ENCODE data around the gene HEMGN. TPM values are rescaled to one million over a fixed set of nuclear protein-coding genes. Genes with fewer than 3 reads are reported as not detected.

Gene HEMGN
- total RNA-seq, 1 donor from 2014 or later, result not detected

- TF ChIP-seq CTCF (IDR thresholded peaks at IDR 0.05; ENCODE audit: insufficient read depth, low read length, poor library complexity, severe bottlenecking), result peak; percentile 47
- H3K27me3 ChIP-seq (ENCODE audit: control insufficient read depth, insufficient read depth, low read length), result no peaks in the 10 kb centered on the region
- no peaks in the 10 kb centered on the region for H3K36me3 ChIP-seq (ENCODE audit: control insufficient read depth, insufficient read depth, low read length)
- DNase-seq (ENCODE audit: low read depth), result peak; percentile 38
- H3K4me3 ChIP-seq (ENCODE audit: low read depth, low read length), result peak within 1 kb of the TSS; percentile 73
Observed at GRCh38 chr9:97982683-97983588, 45.0 kb upstream of the HEMGN start, which contains the start of gene ANP32B. Gene ANP32B (plus strand): TSS chr9:97983341. CDS start chr9:97983556, 215 bp downstream.

- TF ChIP-seq CTCF (IDR thresholded peaks at IDR 0.05; ENCODE audit: insufficient read depth, low read length, poor library complexity, severe bottlenecking), result no peak
- H3K27me3 ChIP-seq (ENCODE audit: control insufficient read depth, insufficient read depth, low read length), result no peaks in the 10 kb centered on the region
- no peaks in the 10 kb centered on the region for H3K36me3 ChIP-seq (ENCODE audit: control insufficient read depth, insufficient read depth, low read length)
- no peak for DNase-seq (ENCODE audit: low read depth)
- H3K4me3 ChIP-seq (ENCODE audit: low read depth, low read length), result peak overlapping the region; percentile 72
Observed at GRCh38 chr9:97981846-97982682, 44.1 kb upstream of the HEMGN start.

DNA sequence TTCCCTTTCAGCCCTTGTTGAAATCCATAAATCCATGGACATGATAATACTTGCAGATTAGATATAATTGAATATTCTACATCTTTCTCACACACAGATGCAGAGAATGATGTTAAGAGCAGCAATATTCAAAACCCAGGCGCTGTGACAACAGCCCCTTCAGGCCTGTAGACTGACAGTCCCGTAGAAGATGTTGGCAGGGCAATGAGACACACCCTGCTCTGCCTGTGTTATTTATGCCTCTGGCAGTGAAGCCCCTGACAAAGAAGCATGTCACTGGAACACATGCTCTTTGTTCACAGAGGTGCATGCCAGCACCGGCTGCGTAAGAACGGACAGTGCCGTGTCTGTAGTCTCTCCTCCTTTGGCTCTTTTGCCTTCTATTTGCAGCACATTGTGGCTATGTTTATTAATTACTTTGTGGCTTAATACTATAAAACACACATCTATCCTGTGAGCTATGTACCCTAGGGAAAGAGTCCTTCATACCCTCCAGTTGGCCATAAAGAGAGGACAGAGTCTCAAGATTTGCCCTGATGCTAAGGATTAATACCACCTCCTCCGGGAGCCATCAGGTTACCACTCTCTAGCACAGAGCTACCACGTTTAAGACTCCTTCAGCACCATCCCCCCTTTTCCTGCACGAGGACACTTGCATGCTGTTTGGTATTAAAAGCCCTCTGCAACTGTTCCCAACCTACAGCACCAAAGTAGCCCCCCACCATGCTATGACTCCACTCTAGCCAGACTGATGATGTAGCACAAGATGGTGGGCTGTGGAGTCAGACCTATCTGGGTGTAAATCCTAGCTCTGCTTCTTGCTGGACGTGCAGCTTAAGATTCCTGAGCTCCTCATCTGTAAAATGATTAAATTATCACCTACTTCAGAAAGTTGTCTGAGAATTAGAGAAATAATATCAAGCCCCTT lies 43.2 kb upstream of the HEMGN start:
- no peaks in the 10 kb centered on the region for H3K27me3 ChIP-seq (ENCODE audit: control insufficient read depth, insufficient read depth, low read length)
- H3K4me3 ChIP-seq (ENCODE audit: low read depth, low read length), result no peak overlapping the region
- H3K36me3 ChIP-seq (ENCODE audit: control insufficient read depth, insufficient read depth, low read length), result no peaks in the 10 kb centered on the region
- DNase-seq (ENCODE audit: low read depth), result no peak
- no peak for TF ChIP-seq CTCF (IDR thresholded peaks at IDR 0.05; ENCODE audit: insufficient read depth, low read length, poor library complexity, severe bottlenecking)

DNA sequence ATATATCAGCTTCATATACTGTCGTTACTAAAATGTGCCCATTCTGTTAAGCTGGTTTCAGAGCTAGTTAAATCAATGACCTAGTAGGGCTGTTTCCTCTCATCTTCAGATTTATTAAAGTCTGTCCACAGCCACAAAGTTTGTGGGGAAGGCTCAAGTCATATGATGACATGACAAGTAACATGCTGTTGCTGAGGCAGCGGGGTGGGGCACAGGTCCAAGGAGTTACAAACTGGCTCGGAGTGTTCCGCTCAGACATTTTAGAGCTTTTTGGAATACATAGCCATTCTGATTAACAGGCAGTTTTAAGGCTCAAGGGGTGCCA lies 42.5 kb upstream of the HEMGN start:
- no peak for DNase-seq (ENCODE audit: low read depth)

More for the DNA sequence above, 42.5 kb upstream of the HEMGN start:
- H3K27me3 ChIP-seq (ENCODE audit: control insufficient read depth, insufficient read depth, low read length), result no peaks in the 10 kb centered on the region
- no peak overlapping the region for H3K4me3 ChIP-seq (ENCODE audit: low read depth, low read length)
- no peaks in the 10 kb centered on the region for H3K36me3 ChIP-seq (ENCODE audit: control insufficient read depth, insufficient read depth, low read length)
- no peak for TF ChIP-seq CTCF (IDR thresholded peaks at IDR 0.05; ENCODE audit: insufficient read depth, low read length, poor library complexity, severe bottlenecking)
